Endothelial cell of umbilical vein (primary cell): ENCODE measurements around the gene CDH23.

Source experiments
- EZH2 ChIP-seq: IDR thresholded peaks from 2 replicates; pipeline ENCODE4 v1.6.1; 2012; ENCODE audit warnings: borderline replicate concordance, low read depth, mild to moderate bottlenecking, moderate library complexity, low read length, inconsistent platforms; ENCODE audit not compliant: severe bottlenecking
- JUN ChIP-seq: IDR thresholded peaks from 2 replicates; pipeline ENCODE4 v1.6.1; 2011; ENCODE audit warnings: borderline replicate concordance, low read depth; ENCODE audit not compliant: insufficient read length, insufficient read depth
- MYC ChIP-seq: IDR thresholded peaks from one replicate; pipeline ENCODE4 v1.6.1; 2011; ENCODE audit warnings: mild to moderate bottlenecking, low read depth, low read length
- POLR2A ChIP-seq: IDR thresholded peaks from 2 replicates; pipeline ENCODE4 v1.6.1; 2012; ENCODE audit warnings: low read depth, mild to moderate bottlenecking, control low read depth, low read length
- POLR2AphosphoS5 ChIP-seq: IDR thresholded peaks from 2 replicates; pipeline ENCODE4 v1.6.1; 2012; ENCODE audit warnings: low read depth, mild to moderate bottlenecking, control low read depth, low read length, moderate library complexity; ENCODE audit not compliant: insufficient read depth
- TF ChIP-seq, protein P1 (sequence below), 2 donors: IDR thresholded peaks; 1 replicate in 1 of 2; 2 replicates in 1 of 2; pipeline ENCODE4 v1.5.1; 2011; ENCODE audit warnings: low read length in 2 of 2, mild to moderate bottlenecking in 2 of 2, moderate library complexity in 2 of 2, control low read depth in 1 of 2, inconsistent platforms in 1 of 2, low read depth in 1 of 2; ENCODE audit not compliant: insufficient read depth in 1 of 2; ENCODE audit errors: extremely low read depth in 1 of 2
- TF ChIP-seq, protein P2 (sequence below): IDR thresholded peaks from 2 replicates; pipeline ENCODE4 v1.6.1; 2011; ENCODE audit not compliant: insufficient read depth, insufficient read length

DNA sequence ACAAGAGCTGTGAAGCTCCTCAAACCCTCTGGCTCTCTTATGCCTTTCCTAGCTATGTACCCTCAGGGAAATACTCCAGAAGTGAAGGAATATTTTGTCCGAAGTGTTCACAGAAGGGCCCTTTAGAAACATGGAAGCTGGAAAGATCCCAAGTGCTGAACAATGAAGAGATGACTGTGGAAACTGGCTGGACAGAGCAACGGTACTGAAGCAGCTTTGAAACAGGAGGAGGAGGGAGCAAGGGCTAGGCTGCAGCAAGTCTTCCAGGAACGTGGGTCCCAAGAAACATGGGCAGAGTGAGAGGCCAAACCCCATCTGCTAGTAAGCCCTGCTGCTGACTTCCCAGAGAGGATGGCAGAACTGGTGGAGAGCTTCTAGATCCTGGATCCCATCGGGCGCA, 457.3 kb downstream of the CDH23 start:
- no peak for TF ChIP-seq EZH2
- TF ChIP-seq POLR2A: no peak
- TF ChIP-seq, protein P1, sequence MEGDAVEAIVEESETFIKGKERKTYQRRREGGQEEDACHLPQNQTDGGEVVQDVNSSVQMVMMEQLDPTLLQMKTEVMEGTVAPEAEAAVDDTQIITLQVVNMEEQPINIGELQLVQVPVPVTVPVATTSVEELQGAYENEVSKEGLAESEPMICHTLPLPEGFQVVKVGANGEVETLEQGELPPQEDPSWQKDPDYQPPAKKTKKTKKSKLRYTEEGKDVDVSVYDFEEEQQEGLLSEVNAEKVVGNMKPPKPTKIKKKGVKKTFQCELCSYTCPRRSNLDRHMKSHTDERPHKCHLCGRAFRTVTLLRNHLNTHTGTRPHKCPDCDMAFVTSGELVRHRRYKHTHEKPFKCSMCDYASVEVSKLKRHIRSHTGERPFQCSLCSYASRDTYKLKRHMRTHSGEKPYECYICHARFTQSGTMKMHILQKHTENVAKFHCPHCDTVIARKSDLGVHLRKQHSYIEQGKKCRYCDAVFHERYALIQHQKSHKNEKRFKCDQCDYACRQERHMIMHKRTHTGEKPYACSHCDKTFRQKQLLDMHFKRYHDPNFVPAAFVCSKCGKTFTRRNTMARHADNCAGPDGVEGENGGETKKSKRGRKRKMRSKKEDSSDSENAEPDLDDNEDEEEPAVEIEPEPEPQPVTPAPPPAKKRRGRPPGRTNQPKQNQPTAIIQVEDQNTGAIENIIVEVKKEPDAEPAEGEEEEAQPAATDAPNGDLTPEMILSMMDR (IDR thresholded peaks at IDR 0.05; ENCODE audit: extremely low read depth in 1 of 2, insufficient read depth in 1 of 2, low read depth in 1 of 2, low read length in 2 of 2): no peak
- TF ChIP-seq POLR2AphosphoS5: no peak
- no peak for TF ChIP-seq JUN
- no peak for TF ChIP-seq MYC
- TF ChIP-seq, protein P2, sequence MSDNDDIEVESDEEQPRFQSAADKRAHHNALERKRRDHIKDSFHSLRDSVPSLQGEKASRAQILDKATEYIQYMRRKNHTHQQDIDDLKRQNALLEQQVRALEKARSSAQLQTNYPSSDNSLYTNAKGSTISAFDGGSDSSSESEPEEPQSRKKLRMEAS: no peak
